PC-9 (cell line): Measurements from ENCODE around the gene DNAH14. TPM values are rescaled to one million over a fixed set of nuclear protein-coding genes. Genes with fewer than 3 reads are reported as not detected.

Source experiments
- BruUV-seq: library from RNA; stranded (reverse); fragments of 400-500 nt; replicated peaks from 2 replicates; lab custom pipeline; 2021; lab: Mats Ljungman, UMichigan
- CTCF ChIA-PET: fragments of 300-600 bp; sonication (Branson Sonifier 250); formaldehyde crosslinking; loops from one replicate; lab custom pipeline; 2022; ENCODE audit warnings: antibody characterized with exemption; lab: Charles Lee
- POLR2A ChIA-PET: fragments of 300-600 bp; sonication (Branson Sonifier 250); formaldehyde crosslinking; loops from one replicate; lab custom pipeline; 2022; ENCODE audit warnings: antibody characterized with exemption; ENCODE audit not compliant: unreplicated experiment; lab: Charles Lee
- DNase-seq, 2 experiments: peaks; one replicate each; pipeline versions ENCODE4 v3.0.0 to v3.0.0-alpha.2; 2015 to 2022; ENCODE audit warnings: mixed read lengths in 1 of 2
- H2AFZ ChIP-seq: fragments of 200-600 bp; sonication (generic); 2 replicates; pipeline ENCODE4 v1.8.1; 2017; ENCODE audit warnings: antibody characterized with exemption
- H3F3A ChIP-seq: fragments of 200-600 bp; sonication (generic); 2 replicates; pipeline ENCODE4 v1.8.1; 2017; ENCODE audit warnings: antibody characterized with exemption, mild to moderate bottlenecking, low read depth; ENCODE audit not compliant: insufficient read depth
- H3K27ac ChIP-seq: fragments of 200-600 bp; sonication (generic); 2 replicates; pipeline ENCODE4 v1.6.1; 2016; ENCODE audit warnings: mixed run types
- H3K27me3 ChIP-seq: fragments of 200-600 bp; sonication (generic); 2 replicates; pipeline ENCODE4 v1.6.1; 2016; ENCODE audit warnings: low read depth, mixed run types; ENCODE audit not compliant: insufficient read depth
- H3K36me3 ChIP-seq: fragments of 200-600 bp; sonication (generic); 2 replicates; pipeline ENCODE4 v1.6.1; 2016; ENCODE audit warnings: low read depth, mixed run types
- H3K4me1 ChIP-seq: fragments of 200-600 bp; sonication (generic); replicated peaks from 2 replicates; pipeline ENCODE4 v1.6.1; 2016; ENCODE audit warnings: mixed run types; ENCODE audit not compliant: insufficient read depth
- H3K4me2 ChIP-seq: fragments of 200-600 bp; sonication (generic); 2 replicates; pipeline ENCODE4 v1.6.1; 2017; ENCODE audit warnings: mixed run types
- H3K4me3 ChIP-seq: fragments of 200-600 bp; sonication (generic); 2 replicates; pipeline ENCODE4 v1.6.1; 2016; ENCODE audit warnings: mixed run types
- H3K79me2 ChIP-seq: fragments of 200-600 bp; sonication (generic); 2 replicates; pipeline ENCODE4 v1.6.1; 2017; ENCODE audit warnings: low read depth, mixed run types
- H3K9me2 ChIP-seq: fragments of 200-600 bp; sonication (generic); 2 replicates; pipeline ENCODE4 v1.8.1; 2017; ENCODE audit warnings: mild to moderate bottlenecking; ENCODE audit not compliant: insufficient read depth
- H3K9me3 ChIP-seq: fragments of 200-600 bp; sonication (generic); 2 replicates; pipeline ENCODE4 v1.8.1; 2016; ENCODE audit warnings: low read depth; ENCODE audit not compliant: insufficient read depth
- H4K20me1 ChIP-seq: fragments of 200-600 bp; sonication (generic); 2 replicates; pipeline ENCODE4 v1.8.1; 2017; ENCODE audit not compliant: insufficient read depth
- EZH2 ChIP-seq: fragments of 200-600 bp; sonication (generic); IDR thresholded peaks from 2 replicates; pipeline ENCODE4 v1.8.0; 2017; ENCODE audit warnings: antibody characterized with exemption, low read depth
- intact Hi-C: fragments of 100-400 bp; cut with micrococcal nuclease; formaldehyde crosslinking; loops from one replicate; pipeline ENCODE4 v1.10.0; 2022; ENCODE audit not compliant: unreplicated experiment
- total RNA-seq: library from RNA; stranded (reverse); gene quantifications from 2 replicates; pipeline ENCODE4 v1.2.3, GENCODE V29; 2021
- TF ChIP-seq, protein P1 (sequence below): fragments of 200-600 bp; sonication (generic); conservative IDR thresholded peaks from 2 replicates; pipeline ENCODE4 v1.6.1; 2017; ENCODE audit warnings: mixed run types, antibody characterized with exemption, mild to moderate bottlenecking, moderate library complexity

The DNAH14 gene
- total RNA-seq, 1 experiment from 2014 or later = 48.8 TPM

- H3K79me2 ChIP-seq = no peaks in the 10 kb centered on the region
- H3K4me1 ChIP-seq = no peaks in the 10 kb centered on the region
- H4K20me1 ChIP-seq = no peaks in the 10 kb centered on the region
- H3F3A ChIP-seq = no peaks in the 10 kb centered on the region
- intact Hi-C loops = no loop called here
- ChIA-PET CTCF (no interaction called here), POLR2A (no interaction called here)
- DNase-seq = no peak
- no peaks in the 10 kb centered on the region; the same call in 1 of the 2 replicates for H3K9me3 ChIP-seq
- H3K36me3 ChIP-seq = no peaks in the 10 kb centered on the region
- H3K27me3 ChIP-seq = no peaks in the 10 kb centered on the region
- H3K9me2 ChIP-seq = no peaks in the 10 kb centered on the region
- BruUV-seq = no TSS peak
- no peak overlapping the region for H2AFZ ChIP-seq
- H3K27ac ChIP-seq = no peak overlapping the region
- H3K4me3 ChIP-seq = no peak overlapping the region
- no peak for TF ChIP-seq EZH2
- TF ChIP-seq, protein P1, sequence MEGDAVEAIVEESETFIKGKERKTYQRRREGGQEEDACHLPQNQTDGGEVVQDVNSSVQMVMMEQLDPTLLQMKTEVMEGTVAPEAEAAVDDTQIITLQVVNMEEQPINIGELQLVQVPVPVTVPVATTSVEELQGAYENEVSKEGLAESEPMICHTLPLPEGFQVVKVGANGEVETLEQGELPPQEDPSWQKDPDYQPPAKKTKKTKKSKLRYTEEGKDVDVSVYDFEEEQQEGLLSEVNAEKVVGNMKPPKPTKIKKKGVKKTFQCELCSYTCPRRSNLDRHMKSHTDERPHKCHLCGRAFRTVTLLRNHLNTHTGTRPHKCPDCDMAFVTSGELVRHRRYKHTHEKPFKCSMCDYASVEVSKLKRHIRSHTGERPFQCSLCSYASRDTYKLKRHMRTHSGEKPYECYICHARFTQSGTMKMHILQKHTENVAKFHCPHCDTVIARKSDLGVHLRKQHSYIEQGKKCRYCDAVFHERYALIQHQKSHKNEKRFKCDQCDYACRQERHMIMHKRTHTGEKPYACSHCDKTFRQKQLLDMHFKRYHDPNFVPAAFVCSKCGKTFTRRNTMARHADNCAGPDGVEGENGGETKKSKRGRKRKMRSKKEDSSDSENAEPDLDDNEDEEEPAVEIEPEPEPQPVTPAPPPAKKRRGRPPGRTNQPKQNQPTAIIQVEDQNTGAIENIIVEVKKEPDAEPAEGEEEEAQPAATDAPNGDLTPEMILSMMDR = no peak
- no peak overlapping the region for H3K4me2 ChIP-seq
Observed at GRCh38 chr1:225242611-225243010, 313.1 kb downstream of the DNAH14 start.

DNA sequence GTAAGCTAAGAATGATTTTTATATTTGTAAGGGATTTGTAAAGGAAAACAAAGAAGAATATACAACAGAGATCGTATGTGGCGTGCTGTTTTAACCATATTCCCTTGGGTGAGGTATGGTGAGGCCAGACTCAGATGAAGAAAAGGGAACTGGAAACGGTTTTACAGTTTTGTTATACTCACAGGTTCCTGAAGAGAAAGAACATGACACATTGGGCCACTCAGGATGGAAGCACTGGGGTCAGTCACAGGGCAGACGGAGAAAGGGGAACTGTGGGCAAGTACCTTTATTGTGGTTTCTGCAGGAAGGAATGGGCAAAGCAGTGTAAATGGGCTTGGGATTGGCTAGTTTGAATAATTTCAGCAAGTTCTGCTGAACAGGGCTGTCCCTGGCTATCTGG, 321.0 kb downstream of the DNAH14 start:
- no peaks in the 10 kb centered on the region for H3K4me1 ChIP-seq
- H2AFZ ChIP-seq = no peak overlapping the region
- TF ChIP-seq, protein P1 = no peak
- TF ChIP-seq EZH2 = no peak
- CTCF ChIA-PET = no interaction called here
- POLR2A ChIA-PET = no interaction called here
- H3K9me3 ChIP-seq = no peaks in the 10 kb centered on the region; the same call in 1 of the 2 replicates
- intact Hi-C loops = no loop called here
- no peaks in the 10 kb centered on the region for H4K20me1 ChIP-seq
- no peak for DNase-seq
- no peak overlapping the region for H3K4me2 ChIP-seq
- no peaks in the 10 kb centered on the region for H3K9me2 ChIP-seq
- H3F3A ChIP-seq = no peaks in the 10 kb centered on the region
- no peaks in the 10 kb centered on the region for H3K79me2 ChIP-seq
- H3K27ac ChIP-seq = no peak overlapping the region
- no peak overlapping the region for H3K4me3 ChIP-seq
- no peaks in the 10 kb centered on the region for H3K27me3 ChIP-seq
- BruUV-seq = no TSS peak
- no peaks in the 10 kb centered on the region for H3K36me3 ChIP-seq

DNA sequence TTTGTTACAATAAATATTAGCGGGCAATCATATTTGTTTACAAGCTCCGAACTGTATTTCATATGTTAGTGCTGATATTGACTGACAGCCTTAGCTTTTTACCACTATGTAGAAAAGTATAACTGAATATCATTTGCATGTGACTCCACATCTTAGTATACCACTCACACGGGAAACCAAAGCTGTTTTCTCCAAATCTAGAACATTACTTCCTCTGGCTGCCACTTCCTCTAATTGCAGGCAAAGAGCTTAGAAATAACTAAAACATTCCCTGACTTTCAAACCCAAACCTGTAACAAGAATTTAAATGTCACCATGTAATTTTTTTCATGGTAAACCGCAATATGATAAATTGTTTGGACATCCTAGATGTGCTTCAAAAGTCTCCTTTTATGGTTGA, 323.7 kb downstream of the DNAH14 start:
- Histone ChIP-seq H4K20me1 (no peaks in the 10 kb centered on the region), H3K79me2 (no peaks in the 10 kb centered on the region), H3K27ac (no peak overlapping the region), H2AFZ (no peak overlapping the region), H3K36me3 (no peaks in the 10 kb centered on the region), H3K27me3 (no peaks in the 10 kb centered on the region), H3K9me2 (no peaks in the 10 kb centered on the region), H3K4me2 (no peak overlapping the region), H3K9me3 (no peaks in the 10 kb centered on the region), H3K4me1 (no peaks in the 10 kb centered on the region), H3K4me3 (no peak overlapping the region), H3F3A (no peaks in the 10 kb centered on the region)
- ChIA-PET CTCF (no interaction called here), POLR2A (no interaction called here)
- no TSS peak for BruUV-seq
- intact Hi-C loops = no loop called here
- no peak for TF ChIP-seq EZH2
- TF ChIP-seq, protein P1 = no peak
- no peak for DNase-seq
